GM06990 (cell line): Measurements from ENCODE around the gene HTD2.
"Not testable (repeated sequence)": the region's sequence is repeated elsewhere in the genome, so short reads cannot be mapped to it uniquely, and the experiment has no call there.

Experiments
- DNase-seq: peaks from one replicate; pipeline ENCODE4 v3.0.0-alpha.2; 2011; ENCODE audit not compliant: insufficient read length; ENCODE audit errors: extremely low read depth
- H3K27me3 ChIP-seq: replicated peaks from 2 replicates; pipeline ENCODE4 v1.6.0; 2011; ENCODE audit warnings: low read length; ENCODE audit not compliant: control insufficient read depth, insufficient read depth
- H3K36me3 ChIP-seq: 2 replicates; pipeline ENCODE4 v1.5.1; 2011; ENCODE audit warnings: low read length; ENCODE audit not compliant: control insufficient read depth, insufficient read depth
- H3K4me3 ChIP-seq: replicated peaks from 2 replicates; pipeline ENCODE4 v1.5.1; 2011; ENCODE audit warnings: low read depth, mild to moderate bottlenecking, control low read depth, low read length
- CTCF ChIP-seq: IDR thresholded peaks from 2 replicates; pipeline ENCODE4 v1.5.1; 2011; ENCODE audit warnings: low read length, control low read depth, mild to moderate bottlenecking, inconsistent platforms; ENCODE audit not compliant: insufficient read depth, poor library complexity, severe bottlenecking

Gene HTD2

GRCh38 chr3:58336135-58336882, 30.0 kb downstream of the HTD2 start:
- DNase-seq, result no peak
- TF ChIP-seq CTCF, result no peak
- Histone ChIP-seq H3K36me3 (no peaks in the 10 kb centered on the region), H3K4me3 (no peak overlapping the region), H3K27me3 (no peaks in the 10 kb centered on the region)

- TF ChIP-seq CTCF, result no peak
- Histone ChIP-seq H3K36me3 (no peaks in the 10 kb centered on the region), H3K4me3 (no peak overlapping the region), H3K27me3 (no peaks in the 10 kb centered on the region)
- no peak for DNase-seq
These were observed 30.9 kb downstream of the HTD2 start for GRCh38 chr3:58337190-58337589.

GRCh38 chr3:58339146-58339545, 32.8 kb downstream of the HTD2 start:
- not testable (repeated sequence) for DNase-seq, H3K36me3 ChIP-seq, H3K27me3 ChIP-seq, H3K4me3 ChIP-seq

- Histone ChIP-seq H3K36me3 (no peaks in the 10 kb centered on the region), H3K4me3 (no peak overlapping the region), H3K27me3 (no peaks in the 10 kb centered on the region)
- no peak for DNase-seq
- no peak for TF ChIP-seq CTCF
These were observed 34.4 kb downstream of the HTD2 start for GRCh38 chr3:58340594-58341244.

GRCh38 chr3:58341376-58341775, 35.1 kb downstream of the HTD2 start:
- H3K36me3 ChIP-seq, result no peaks in the 10 kb centered on the region
- no peaks in the 10 kb centered on the region for H3K27me3 ChIP-seq
- H3K4me3 ChIP-seq, result no peak overlapping the region
- no peak for DNase-seq
- TF ChIP-seq CTCF, result no peak

- Histone ChIP-seq H3K36me3 (no peaks in the 10 kb centered on the region), H3K4me3 (no peak overlapping the region), H3K27me3 (no peaks in the 10 kb centered on the region)
- DNase-seq, result no peak
- no peak for TF ChIP-seq CTCF
These were observed 36.4 kb downstream of the HTD2 start for GRCh38 chr3:58342676-58343075.
